Gastroesophageal sphincter (tissue), 4 donors: ENCODE data around the gene ECT2L. TPM values are rescaled to one million over a fixed set of nuclear protein-coding genes. Genes with fewer than 3 reads are reported as not detected.

Experiments
- ATAC-seq: fragments of 150-250 bp; one replicate; pipeline ENCODE4 v1.9.1; 2016; ENCODE audit warnings: mild to moderate bottlenecking, moderate library complexity
- H3K27ac ChIP-seq, 4 donors: fragments of 200-600 bp; sonication (generic) in 3 of 4; 1 replicate in 3 of 4; 2 replicates in 1 of 4; pipeline ENCODE4 v1.5.1; 2016 to 2019
- H3K27me3 ChIP-seq: fragments of 200-600 bp; sonication (generic); one replicate; pipeline ENCODE4 v1.5.1; 2019
- H3K36me3 ChIP-seq, 2 donors: fragments of 200-600 bp; sonication (generic); one replicate each; pipeline ENCODE4 v1.5.1; 2019; ENCODE audit warnings: control low read depth in 1 of 2
- H3K4me1 ChIP-seq, 3 donors: fragments of 200-600 bp; sonication (generic); 1 replicate in 2 of 3; 2 replicates in 1 of 3; pipeline ENCODE4 v1.5.1; 2016 to 2019; ENCODE audit warnings: control low read depth in 2 of 3
- H3K4me3 ChIP-seq, 2 donors: fragments of 200-600 bp; sonication (generic); one replicate each; pipeline ENCODE4 v1.5.1; 2019; ENCODE audit warnings: mild to moderate bottlenecking in 1 of 2, moderate library complexity in 1 of 2
- H3K9me3 ChIP-seq, 3 donors: fragments of 200-600 bp; sonication (generic); one replicate each; pipeline ENCODE4 v1.5.1; 2017 to 2019; ENCODE audit warnings: control low read depth in 2 of 3
- EP300 ChIP-seq: sonication (generic); formaldehyde crosslinking; IDR thresholded peaks from one replicate; pipeline ENCODE4 v1.6.1; 2017; ENCODE audit warnings: antibody characterized with exemption, mild to moderate bottlenecking
- POLR2A ChIP-seq, 2 donors: fragments of 450-650 bp; IDR thresholded peaks; one replicate each; pipeline ENCODE4 v1.6.1; 2017; ENCODE audit warnings: antibody characterized with exemption in 2 of 2, mild to moderate bottlenecking in 2 of 2, moderate library complexity in 1 of 2
- POLR2AphosphoS5 ChIP-seq: sonication (generic); formaldehyde crosslinking; IDR thresholded peaks from one replicate; pipeline ENCODE4 v1.6.1; 2017; ENCODE audit warnings: antibody characterized with exemption
- WGBS, 2 donors: methylation state at CpG; one replicate each; pipeline ENCODE4 v1.1.5; 2018; ENCODE audit warnings: low coverage in 1 of 2; 5-methylcytosine and 5-hydroxymethylcytosine counted together
- total RNA-seq, 4 donors: library from RNA; depleted of rRNA; stranded (reverse); fragments of >200 nt; gene quantifications; one replicate each; pipeline ENCODE4 v1.1.0, GENCODE V29; 2016
- TF ChIP-seq, protein P1 (sequence below), 4 experiments: fragments of 200-600 bp in 2 of 4; fragments of 450-650 bp in 2 of 4; sonication (generic) in 1 of 4; IDR thresholded peaks; one replicate each; pipeline ENCODE4 v1.5.1; 2017 to 2019; ENCODE audit warnings: antibody characterized with exemption in 4 of 4, mild to moderate bottlenecking in 2 of 4, moderate library complexity in 2 of 4

Gene ECT2L
- total RNA-seq, 4 donors from 2014 or later = 0.27 TPM; not detected in 3

DNA sequence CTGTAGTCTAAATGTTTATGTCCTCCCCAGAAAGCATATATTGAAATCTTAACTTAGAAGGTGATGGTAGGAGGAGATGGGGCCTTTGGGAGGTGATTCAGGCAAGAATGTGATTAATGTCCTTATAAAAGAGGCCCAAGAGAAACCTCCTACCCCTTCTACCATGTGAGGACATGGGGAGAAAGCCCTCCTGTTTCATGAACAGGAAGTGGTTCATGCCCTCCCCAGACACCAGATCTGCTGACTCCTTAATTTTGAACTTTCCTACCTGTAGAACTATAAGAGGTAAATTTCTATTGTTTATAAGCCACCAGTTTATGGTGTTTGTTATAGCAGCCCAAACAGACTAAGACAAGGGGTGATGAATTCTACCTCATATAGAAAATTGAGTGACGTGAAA is 8.7 kb upstream of the ECT2L start:
- Histone ChIP-seq H3K27ac (no peak overlapping the region), H3K36me3 (peaks cover 0 to 94% of the 10 kb centered on the region in 2 donors), H3K27me3 (no peaks in the 10 kb centered on the region), H3K4me1 (peaks cover 0 to 23% (median 0%) of the 10 kb centered on the region in 3 donors), H3K9me3 (no peaks in the 10 kb centered on the region), H3K4me3 (no peak overlapping the region)
- 67 to 100% methylated on average over 1 of the region's 1 CpG for WGBS, 2 donors
- TF ChIP-seq, protein P1, sequence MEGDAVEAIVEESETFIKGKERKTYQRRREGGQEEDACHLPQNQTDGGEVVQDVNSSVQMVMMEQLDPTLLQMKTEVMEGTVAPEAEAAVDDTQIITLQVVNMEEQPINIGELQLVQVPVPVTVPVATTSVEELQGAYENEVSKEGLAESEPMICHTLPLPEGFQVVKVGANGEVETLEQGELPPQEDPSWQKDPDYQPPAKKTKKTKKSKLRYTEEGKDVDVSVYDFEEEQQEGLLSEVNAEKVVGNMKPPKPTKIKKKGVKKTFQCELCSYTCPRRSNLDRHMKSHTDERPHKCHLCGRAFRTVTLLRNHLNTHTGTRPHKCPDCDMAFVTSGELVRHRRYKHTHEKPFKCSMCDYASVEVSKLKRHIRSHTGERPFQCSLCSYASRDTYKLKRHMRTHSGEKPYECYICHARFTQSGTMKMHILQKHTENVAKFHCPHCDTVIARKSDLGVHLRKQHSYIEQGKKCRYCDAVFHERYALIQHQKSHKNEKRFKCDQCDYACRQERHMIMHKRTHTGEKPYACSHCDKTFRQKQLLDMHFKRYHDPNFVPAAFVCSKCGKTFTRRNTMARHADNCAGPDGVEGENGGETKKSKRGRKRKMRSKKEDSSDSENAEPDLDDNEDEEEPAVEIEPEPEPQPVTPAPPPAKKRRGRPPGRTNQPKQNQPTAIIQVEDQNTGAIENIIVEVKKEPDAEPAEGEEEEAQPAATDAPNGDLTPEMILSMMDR (IDR thresholded peaks at IDR 0.05) = no peak
- TF ChIP-seq EP300 (no peak), POLR2AphosphoS5 (no peak), POLR2A (IDR thresholded peaks at IDR 0.05) (no peak)
- ATAC-seq = no peak

DNA sequence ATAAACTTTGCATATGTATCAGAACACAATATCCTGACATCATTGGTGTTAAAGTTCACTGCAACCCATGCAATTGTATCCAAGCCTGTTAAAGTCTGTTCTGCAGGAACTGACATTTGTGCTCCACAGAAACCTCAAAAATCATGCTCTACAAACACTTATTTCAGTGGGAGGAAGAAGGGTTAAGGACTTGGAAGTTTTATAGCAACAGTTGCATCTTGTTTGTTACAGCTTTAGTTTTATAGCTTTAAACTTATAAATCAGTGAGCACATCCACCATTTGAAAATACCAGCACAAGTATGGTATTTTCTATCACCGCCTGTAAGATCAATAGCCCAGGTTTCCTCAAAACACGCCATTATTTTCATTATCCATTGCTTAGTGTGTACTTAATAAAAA is 884 bp downstream of the ECT2L start:
- TF ChIP-seq POLR2A (IDR thresholded peaks at IDR 0.05) (no peak), EP300 (no peak), POLR2AphosphoS5 (no peak)
- TF ChIP-seq, protein P1 (IDR thresholded peaks at IDR 0.05) = no peak
- peak overlapping the region in 1 of 2 donors; percentile 55 for H3K4me3 ChIP-seq
- 88 to 89% methylated on average over 2 of the region's 2 CpGs for WGBS, 2 donors
- H3K4me1 ChIP-seq = peaks cover 0 to 24% (median 0%) of the 10 kb centered on the region in 3 donors
- H3K27ac ChIP-seq = peak overlapping the region in 2 of 4 donors; percentile 79 to 88
- no peaks in the 10 kb centered on the region for H3K9me3 ChIP-seq
- no peaks in the 10 kb centered on the region for H3K27me3 ChIP-seq
- H3K36me3 ChIP-seq = peaks cover 0 to 13% of the 10 kb centered on the region in 2 donors
- no peak for ATAC-seq

DNA sequence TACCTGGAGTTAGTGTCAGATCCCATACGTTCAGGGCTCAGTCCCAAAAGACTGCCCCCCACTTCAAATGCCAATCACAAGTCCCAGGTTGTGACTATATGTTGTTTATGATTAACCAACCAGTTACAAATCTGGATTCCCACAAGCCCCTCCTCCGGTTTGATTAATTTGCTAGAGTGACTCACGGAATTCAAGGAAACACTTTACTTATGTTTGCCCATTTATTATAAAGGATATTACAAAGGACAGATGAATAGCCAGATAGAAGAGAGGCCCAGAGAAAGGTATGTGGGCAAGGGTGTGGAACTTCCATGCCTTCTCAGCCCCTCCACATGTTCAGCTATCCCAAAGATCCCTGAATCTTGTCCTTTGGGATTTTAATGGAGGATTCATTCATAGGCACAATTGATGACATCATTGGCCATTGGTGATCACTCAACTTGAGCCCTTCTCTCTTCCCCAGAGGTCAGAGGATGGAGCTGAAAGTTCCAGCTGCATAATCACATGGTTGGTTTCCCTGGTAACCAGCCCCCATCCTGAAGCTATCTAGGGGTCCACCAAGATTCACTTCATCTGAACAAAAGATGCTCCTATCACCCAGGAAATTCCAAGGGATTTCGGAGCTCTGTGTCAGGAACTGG is 2.0 kb downstream of the ECT2L start:
- H3K4me3 ChIP-seq = no peak overlapping the region
- ATAC-seq = no peak
- H3K9me3 ChIP-seq = no peaks in the 10 kb centered on the region
- H3K27me3 ChIP-seq = no peaks in the 10 kb centered on the region
- no peak for TF ChIP-seq POLR2AphosphoS5
- no peak for TF ChIP-seq POLR2A (IDR thresholded peaks at IDR 0.05)
- TF ChIP-seq EP300 = no peak
- TF ChIP-seq, protein P1 (IDR thresholded peaks at IDR 0.05) = no peak
- peaks cover 0 to 2% of the 10 kb centered on the region in 2 donors for H3K36me3 ChIP-seq
- no peak overlapping the region for H3K27ac ChIP-seq
- 70 to 93% methylated on average over 2 to 4 of the region's 4 CpGs for WGBS, 2 donors
- peaks cover 0 to 24% (median 0%) of the 10 kb centered on the region in 3 donors for H3K4me1 ChIP-seq

DNA sequence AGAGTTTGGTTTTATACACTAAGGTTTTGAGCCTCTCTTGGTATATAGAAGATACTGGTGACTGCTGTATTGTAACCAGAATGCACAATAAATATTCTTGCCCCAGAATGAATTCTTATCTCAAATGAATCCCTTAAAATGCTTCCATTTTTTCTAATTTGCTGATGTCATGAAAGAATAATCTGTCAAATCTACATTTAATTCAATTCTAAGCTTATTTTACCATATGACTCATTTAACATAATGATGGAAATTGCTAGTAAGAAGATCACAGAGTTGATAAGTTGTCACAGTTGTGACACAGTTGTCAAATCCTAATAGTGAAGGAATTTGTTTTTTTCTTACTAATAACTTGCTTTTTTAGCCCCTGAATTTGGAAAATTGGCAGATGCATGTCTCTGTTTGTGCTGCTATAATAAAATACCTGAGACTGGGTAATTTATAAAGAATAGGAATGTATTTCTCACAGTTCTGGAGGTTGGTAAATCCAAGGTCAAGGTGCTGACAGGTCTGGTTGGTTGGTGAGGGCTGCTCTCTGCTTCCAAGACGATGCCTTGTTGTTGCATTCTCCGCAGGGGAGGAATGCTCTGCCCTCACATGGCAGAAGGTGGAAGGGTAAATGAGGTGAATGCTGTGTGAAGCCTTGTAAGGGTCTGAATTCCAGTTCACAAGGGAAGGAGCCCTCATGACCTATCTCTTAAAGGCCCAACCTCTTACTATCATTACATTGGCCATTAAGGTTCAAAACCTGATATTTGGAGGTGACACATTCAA is 4.7 kb downstream of the ECT2L start:
- 94% methylated on average over 2 of the region's 2 CpGs; no CpG with 5 or more reads in 1 of the 2 donors for WGBS, 2 donors
- TF ChIP-seq POLR2A (IDR thresholded peaks at IDR 0.05) = no peak
- no peak for TF ChIP-seq POLR2AphosphoS5
- TF ChIP-seq, protein P1 (IDR thresholded peaks at IDR 0.05) = no peak

More for the DNA sequence above, 4.7 kb downstream of the ECT2L start:
- Histone ChIP-seq H3K36me3 (no peaks in the 10 kb centered on the region), H3K4me3 (no peak overlapping the region), H3K27ac (no peak overlapping the region), H3K27me3 (no peaks in the 10 kb centered on the region), H3K4me1 (peaks cover 0 to 27% (median 6%) of the 10 kb centered on the region in 3 donors), H3K9me3 (no peaks in the 10 kb centered on the region)
- ATAC-seq = no peak
